OCI-LY7 (cell line): ENCODE data around the gene GSTM1. TPM values are rescaled to one million over a fixed set of nuclear protein-coding genes. Genes with fewer than 3 reads are reported as not detected.
"Not testable (repeated sequence)": the region's sequence is repeated elsewhere in the genome, so short reads cannot be mapped to it uniquely, and the experiment has no call there.

Experiments
- BruUV-seq: library from RNA; stranded (reverse); fragments of 400-500 nt; replicated peaks from 2 replicates; lab custom pipeline; 2021; lab: Mats Ljungman, UMichigan
- CTCF ChIA-PET: fragments of 300-600 bp; sonication (Branson Sonifier 250); formaldehyde crosslinking; loops from one replicate; lab custom pipeline; 2022; ENCODE audit warnings: antibody characterized with exemption; ENCODE audit not compliant: unreplicated experiment; lab: Charles Lee
- POLR2A ChIA-PET: fragments of 300-600 bp; sonication (Branson Sonifier 250); formaldehyde crosslinking; loops from one replicate; lab custom pipeline; 2022; ENCODE audit warnings: antibody characterized with exemption; lab: Charles Lee
- DNase-seq: peaks from one replicate; pipeline ENCODE4 v3.0.0-alpha.2; 2015; ENCODE audit warnings: low spot score
- H2AFZ ChIP-seq: fragments of 200-600 bp; sonication (generic), shearing (Covaris generic); 2 replicates; pipeline ENCODE4 v1.6.1; 2014; ENCODE audit warnings: mild to moderate bottlenecking, antibody characterized with exemption, low read length, moderate library complexity
- H3K27ac ChIP-seq: fragments of 200-600 bp; sonication (generic); 2 replicates; pipeline ENCODE4 v1.5.1; 2014; ENCODE audit warnings: mixed run types, low read depth, mild to moderate bottlenecking, moderate library complexity, low read length, inconsistent platforms; ENCODE audit not compliant: poor library complexity, severe bottlenecking
- H3K36me3 ChIP-seq: fragments of 200-600 bp; sonication (generic); 2 replicates; pipeline ENCODE4 v1.6.1; 2014; ENCODE audit warnings: mild to moderate bottlenecking, antibody characterized with exemption, low read length, moderate library complexity, mixed read lengths; ENCODE audit not compliant: insufficient read depth
- H3K4me1 ChIP-seq: fragments of 200-600 bp; sonication (generic); 2 replicates; pipeline ENCODE4 v1.5.1; 2014; ENCODE audit warnings: mild to moderate bottlenecking, low read length; ENCODE audit not compliant: insufficient read depth, poor library complexity, severe bottlenecking
- H3K4me2 ChIP-seq: fragments of 200-600 bp; sonication (generic); 2 replicates; pipeline ENCODE4 v1.6.1; 2014; ENCODE audit warnings: mild to moderate bottlenecking, low read length
- H3K4me3 ChIP-seq: fragments of 200-600 bp; sonication (generic); 2 replicates; pipeline ENCODE4 v1.5.1; 2014; ENCODE audit warnings: mild to moderate bottlenecking, low read depth, low read length; ENCODE audit not compliant: poor library complexity, severe bottlenecking
- H3K79me2 ChIP-seq: fragments of 200-600 bp; sonication (generic); 2 replicates; pipeline ENCODE4 v1.6.1; 2016; ENCODE audit warnings: low read depth, mild to moderate bottlenecking, low read length, moderate library complexity, mixed read lengths; ENCODE audit not compliant: insufficient read depth
- H3K9me2 ChIP-seq: fragments of 200-600 bp; sonication (generic); 2 replicates; pipeline ENCODE4 v1.6.1; 2016; ENCODE audit warnings: mild to moderate bottlenecking, low read length, mixed read lengths; ENCODE audit not compliant: insufficient read depth
- H3K9me3 ChIP-seq: fragments of 200-600 bp; sonication (generic); 2 replicates; pipeline ENCODE4 v1.6.1; 2014; ENCODE audit warnings: mild to moderate bottlenecking, mixed run types, low read length, mixed read lengths
- H4K20me1 ChIP-seq: fragments of 200-600 bp; sonication (generic); 2 replicates; pipeline ENCODE4 v1.6.1; 2014; ENCODE audit warnings: mild to moderate bottlenecking, antibody characterized with exemption, low read length, moderate library complexity, mixed read lengths; ENCODE audit not compliant: insufficient read depth
- CTCF ChIP-seq: fragments of 200-600 bp; sonication (generic); conservative IDR thresholded peaks from 2 replicates; pipeline ENCODE4 v1.5.1; 2014; ENCODE audit warnings: mild to moderate bottlenecking, antibody characterized with exemption, low read length, moderate library complexity, mixed read lengths
- EZH2phosphoT487 ChIP-seq: fragments of 200-600 bp; sonication (generic); IDR thresholded peaks from 2 replicates; pipeline ENCODE4 v1.6.1; 2018; ENCODE audit warnings: low read depth, borderline replicate concordance, mild to moderate bottlenecking, mixed run types, antibody characterized with exemption, low read length, moderate library complexity, mixed read lengths
- intact Hi-C: fragments of 100-400 bp; cut with micrococcal nuclease; formaldehyde crosslinking; loops from one replicate; pipeline ENCODE4 v1.10.0; 2022; ENCODE audit not compliant: unreplicated experiment
- total RNA-seq, 2 experiments: library from RNA; depleted of rRNA in 1 of 2; stranded (reverse); fragments of >200 nt in 1 of 2; shearing (Covaris generic) in 1 of 2; gene quantifications; 2 replicates each; pipeline ENCODE4 v1.2.3, GENCODE V29; 2014 to 2022

Gene GSTM1
- total RNA-seq, 2 experiments from 2014 or later: not detected

- H3K4me2 ChIP-seq: no peak overlapping the region
- no TSS peak for BruUV-seq
- CTCF ChIA-PET: no interaction called here
- H3K79me2 ChIP-seq: no peaks in the 10 kb centered on the region
- no peak for DNase-seq
- H3K4me1 ChIP-seq: no peaks in the 10 kb centered on the region
- no peaks in the 10 kb centered on the region for H3K36me3 ChIP-seq
- no peaks in the 10 kb centered on the region for H3K9me2 ChIP-seq
- no peak for TF ChIP-seq CTCF
- TF ChIP-seq EZH2phosphoT487: no peak
- H3K9me3 ChIP-seq: no peaks in the 10 kb centered on the region
- no peak overlapping the region for H2AFZ ChIP-seq
- intact Hi-C loops: no loop called here
- H3K27ac ChIP-seq: no peak overlapping the region
- POLR2A ChIA-PET: no interaction called here
- H3K4me3 ChIP-seq: no peak overlapping the region
- no peaks in the 10 kb centered on the region for H4K20me1 ChIP-seq
Observed at GRCh38 chr1:109689844-109690405, 2.3 kb downstream of the GSTM1 start.

- Histone ChIP-seq H3K9me3 (no peaks in the 10 kb centered on the region), H3K4me3 (no peak overlapping the region), H2AFZ (no peak overlapping the region), H3K4me2 (no peak overlapping the region), H3K9me2 (no peaks in the 10 kb centered on the region), H3K4me1 (no peaks in the 10 kb centered on the region), H4K20me1 (no peaks in the 10 kb centered on the region), H3K36me3 (no peaks in the 10 kb centered on the region), H3K27ac (no peak overlapping the region), H3K79me2 (no peaks in the 10 kb centered on the region)
- intact Hi-C loops: no loop called here
- no TSS peak for BruUV-seq
- no peak for DNase-seq
- CTCF ChIA-PET: no interaction called here
- POLR2A ChIA-PET: no interaction called here
- TF ChIP-seq EZH2phosphoT487: no peak
- no peak for TF ChIP-seq CTCF
Observed at GRCh38 chr1:109691759-109692158, 4.1 kb downstream of the GSTM1 start.

- H3K9me3 ChIP-seq, H3K79me2 ChIP-seq, H3K36me3 ChIP-seq, H3K27ac ChIP-seq, intact Hi-C loops, CTCF ChIA-PET, H4K20me1 ChIP-seq, H3K4me1 ChIP-seq, H3K4me2 ChIP-seq, H3K4me3 ChIP-seq, BruUV-seq, H2AFZ ChIP-seq, H3K9me2 ChIP-seq, DNase-seq, POLR2A ChIA-PET: not testable (repeated sequence)
Observed at GRCh38 chr1:109694400-109694799, 6.8 kb downstream of the GSTM1 start.

GRCh38 chr1:109695138-109695537 is 7.5 kb downstream of the GSTM1 start:
- intact Hi-C loops, H3K9me3 ChIP-seq, H3K4me2 ChIP-seq, H2AFZ ChIP-seq, H3K27ac ChIP-seq, H3K36me3 ChIP-seq, BruUV-seq, POLR2A ChIA-PET, H3K4me1 ChIP-seq, H3K79me2 ChIP-seq, H4K20me1 ChIP-seq, CTCF ChIA-PET, H3K4me3 ChIP-seq, DNase-seq, H3K9me2 ChIP-seq: not testable (repeated sequence)
